CD4-positive, alpha-beta memory T cell (primary cell): ENCODE measurements around the gene ZFPM1. TPM values are rescaled to one million over a fixed set of nuclear protein-coding genes. Genes with fewer than 3 reads are reported as not detected.
A peak's percentile ranks its signal among the peaks of the same experiment; 100 is the strongest.

ENCODE experiments used
- CTCF ChIA-PET: fragments of 350-600 bp; sonication (Branson Sonifier 250); formaldehyde crosslinking; loops from one replicate; lab custom pipeline; 2021; ENCODE audit warnings: inconsistent platforms; ENCODE audit not compliant: partially characterized antibody; lab: Charles Lee
- POLR2A ChIA-PET: fragments of 350-600 bp; sonication (Branson Sonifier 250); formaldehyde crosslinking; loops from one replicate; lab custom pipeline; 2021; ENCODE audit not compliant: partially characterized antibody; lab: Charles Lee
- DNase-seq, 5 donors: peaks; one replicate each; pipeline versions ENCODE4 v3.0.0 to v3.0.0-alpha.2; 2020 to 2022; ENCODE audit warnings: mixed read lengths in 1 of 5
- H3K27ac ChIP-seq: one replicate; pipeline ENCODE4 v1.7.0; 2013; ENCODE audit warnings: low read depth, low read length
- H3K27me3 ChIP-seq: 2 replicates; pipeline ENCODE4 v1.7.0; 2013; ENCODE audit warnings: mild to moderate bottlenecking, low read length, moderate library complexity; ENCODE audit not compliant: insufficient read depth
- H3K36me3 ChIP-seq: 2 replicates; pipeline ENCODE4 v1.7.0; 2013; ENCODE audit warnings: mild to moderate bottlenecking, low read length, moderate library complexity; ENCODE audit not compliant: insufficient read depth
- H3K4me1 ChIP-seq: 2 replicates; pipeline ENCODE4 v1.7.0; 2013; ENCODE audit warnings: mild to moderate bottlenecking, low read length, moderate library complexity; ENCODE audit not compliant: insufficient read depth
- H3K4me3 ChIP-seq, 2 donors: one replicate each; pipeline ENCODE4 v1.7.0; 2013; ENCODE audit warnings: low read length in 2 of 2, mild to moderate bottlenecking in 1 of 2
- H3K9me3 ChIP-seq, 2 donors: one replicate each; pipeline ENCODE4 v1.7.0; 2013; ENCODE audit warnings: low read length in 2 of 2, control low read depth in 1 of 2; ENCODE audit not compliant: control insufficient read depth in 1 of 2
- H3K27ac Mint-ChIP-seq, 7 donors: one replicate each; pipeline ENCODE4 v1.8.0; 2020 to 2021; ENCODE audit warnings: mixed read lengths in 7 of 7, mild to moderate bottlenecking in 6 of 7, inconsistent platforms in 3 of 7, moderate library complexity in 3 of 7
- H3K27me3 Mint-ChIP-seq, 2 donors: one replicate each; pipeline ENCODE4 v1.8.0; 2020 to 2021; ENCODE audit warnings: mixed read lengths in 2 of 2
- H3K36me3 Mint-ChIP-seq, 2 donors: one replicate each; pipeline ENCODE4 v1.8.0; 2020 to 2021; ENCODE audit warnings: mixed read lengths in 2 of 2, inconsistent platforms in 1 of 2, mild to moderate bottlenecking in 1 of 2
- H3K4me1 Mint-ChIP-seq, 4 donors: one replicate each; pipeline ENCODE4 v1.8.0; 2020 to 2021; ENCODE audit warnings: mixed read lengths in 4 of 4, mild to moderate bottlenecking in 1 of 4
- H3K4me3 Mint-ChIP-seq, 8 donors: one replicate each; pipeline ENCODE4 v1.8.0; 2020 to 2021; ENCODE audit warnings: mixed read lengths in 8 of 8, mild to moderate bottlenecking in 7 of 8, moderate library complexity in 6 of 8, inconsistent platforms in 3 of 8
- H3K9me3 Mint-ChIP-seq, 8 donors: one replicate each; pipeline ENCODE4 v1.8.0; 2020 to 2021; ENCODE audit warnings: mixed read lengths in 8 of 8, mild to moderate bottlenecking in 5 of 8, inconsistent platforms in 3 of 8, moderate library complexity in 1 of 8
- intact Hi-C: fragments of 100-400 bp; cut with micrococcal nuclease; formaldehyde crosslinking; loops from one replicate; pipeline ENCODE4 v1.15.1; 2023
- polyA plus RNA-seq, 2 donors: library from polyadenylated mRNA; unstranded; fragments of 300-500 nt; fragmentation: Illumina TruSeq; gene quantifications; one replicate each; pipeline ENCODE4 v1.2.3, GENCODE V29; 2021
- total RNA-seq, 2 experiments: library from RNA; stranded (reverse); gene quantifications; one replicate each; pipeline ENCODE4 v1.2.3, GENCODE V29; 2021

Gene ZFPM1
- total and polyA plus RNA-seq, 4 experiments from 2014 or later, result 0.07 to 20.5 (median 9.7) TPM

- DNase-seq, result peak; percentile 40 to 86 (median 44)
- Mint-ChIP-seq H3K27ac (peak overlapping the region; percentile 88 to 98 (median 95)), H3K27me3 (no peaks in the 10 kb centered on the region), H3K9me3 (no peaks in the 10 kb centered on the region), H3K4me1 (peaks cover 17 to 64% (median 43%) of the 10 kb centered on the region in 4 donors), H3K4me3 (peak overlapping the region; percentile 82 to 89 (median 86)), H3K36me3 (peaks cover 0 to 19% of the 10 kb centered on the region in 2 donors)
- CTCF ChIA-PET, result interaction anchor here (0.7 to 1.7 kb wide), 4 partner anchors 9 to 163 kb away, joined by 3 to 5 read pairs (median 3); no protein-coding TSS in a partner anchor
- H3K9me3 ChIP-seq, result no peaks in the 10 kb centered on the region
- H3K4me3 ChIP-seq, result peak overlapping the region; percentile 36 to 69
- H3K27me3 ChIP-seq, result no peaks in the 10 kb centered on the region
- H3K36me3 ChIP-seq, result no peaks in the 10 kb centered on the region
- intact Hi-C loops, result loop anchor here (2.0 to 5.0 kb wide), 4 partner anchors 22 to 401 kb away; partner anchors contain the start of genes GALNS and TRAPPC2L
- POLR2A ChIA-PET, result interaction anchor here (1.1 to 2.6 kb wide), 6 partner anchors 8 to 77 kb away, joined by 3 to 16 read pairs (median 8); no protein-coding TSS in a partner anchor
- H3K27ac ChIP-seq, result peak overlapping the region; percentile 80
- H3K4me1 ChIP-seq, result peaks cover 59% of the 10 kb centered on the region
Measured at GRCh38 chr16:88456356-88457292, 3.5 kb downstream of the ZFPM1 start.

GRCh38 chr16:88458039-88458772, 5.1 kb downstream of the ZFPM1 start:
- H3K27me3 Mint-ChIP-seq, result no peaks in the 10 kb centered on the region
- H3K36me3 Mint-ChIP-seq, result peaks cover 0 to 12% of the 10 kb centered on the region in 2 donors
- peak overlapping the region in 1 of 8 donors; percentile 26 for H3K4me3 Mint-ChIP-seq
- POLR2A ChIA-PET, result no interaction called here
- H3K27me3 ChIP-seq, result no peaks in the 10 kb centered on the region
- H3K9me3 Mint-ChIP-seq, result no peaks in the 10 kb centered on the region
- no peak overlapping the region for H3K27ac ChIP-seq
- intact Hi-C loops, result loop anchor here (5.0 kb wide), 3 partner anchors 69 to 399 kb away; partner anchors contain the start of genes GALNS and TRAPPC2L
- H3K9me3 ChIP-seq, result no peaks in the 10 kb centered on the region
- DNase-seq, result no peak
- no peaks in the 10 kb centered on the region for H3K36me3 ChIP-seq
- H3K4me1 ChIP-seq, result peaks cover 65% of the 10 kb centered on the region
- peaks cover 15 to 63% (median 42%) of the 10 kb centered on the region in 4 donors for H3K4me1 Mint-ChIP-seq
- CTCF ChIA-PET, result interaction anchor here (1.1 to 1.5 kb wide), 2 partner anchors 21 to 161 kb away, joined by 3 read pairs; no protein-coding TSS in a partner anchor
- no peak overlapping the region for H3K4me3 ChIP-seq
- peak overlapping the region in 4 of 7 donors; percentile 30 to 97 (median 67) for H3K27ac Mint-ChIP-seq

GRCh38 chr16:88458773-88459235, 5.7 kb downstream of the ZFPM1 start:
- no peaks in the 10 kb centered on the region for H3K9me3 ChIP-seq
- H3K27ac ChIP-seq, result no peak overlapping the region
- no peaks in the 10 kb centered on the region for H3K9me3 Mint-ChIP-seq
- H3K36me3 ChIP-seq, result no peaks in the 10 kb centered on the region
- ChIA-PET CTCF (no interaction called here), POLR2A (no interaction called here)
- no peaks in the 10 kb centered on the region for H3K27me3 Mint-ChIP-seq
- intact Hi-C loops, result loop anchor here (5.0 kb wide), 3 partner anchors 68 to 398 kb away; partner anchors contain the start of genes GALNS and TRAPPC2L
- H3K4me1 ChIP-seq, result peaks cover 71% of the 10 kb centered on the region
- no peak overlapping the region for H3K4me3 ChIP-seq
- peaks cover 15 to 69% (median 47%) of the 10 kb centered on the region in 4 donors for H3K4me1 Mint-ChIP-seq
- peak overlapping the region in 4 of 7 donors; percentile 31 to 74 (median 66) for H3K27ac Mint-ChIP-seq
- H3K27me3 ChIP-seq, result no peaks in the 10 kb centered on the region
- H3K4me3 Mint-ChIP-seq, result peak overlapping the region in 2 of 8 donors; percentile 21 to 35
- peak in 1 of 5 donors; percentile 9 for DNase-seq
- H3K36me3 Mint-ChIP-seq, result peaks cover 0 to 12% of the 10 kb centered on the region in 2 donors

- Histone ChIP-seq H3K27ac (no peak overlapping the region), H3K4me1 (peaks cover 78% of the 10 kb centered on the region), H3K9me3 (no peaks in the 10 kb centered on the region), H3K4me3 (no peak overlapping the region), H3K27me3 (no peaks in the 10 kb centered on the region), H3K36me3 (no peaks in the 10 kb centered on the region)
- DNase-seq, result peak in 1 of 5 donors; percentile 12
- Mint-ChIP-seq H3K27ac (peak overlapping the region in 5 of 7 donors; percentile 31 to 74 (median 62)), H3K27me3 (no peaks in the 10 kb centered on the region), H3K4me1 (peaks cover 18 to 74% (median 50%) of the 10 kb centered on the region in 4 donors), H3K36me3 (peaks cover 0 to 11% of the 10 kb centered on the region in 2 donors), H3K9me3 (no peaks in the 10 kb centered on the region), H3K4me3 (peak overlapping the region in 1 of 8 donors; percentile 21)
- intact Hi-C loops, result loop anchor here (5.0 kb wide), 3 partner anchors 68 to 398 kb away; partner anchors contain the start of genes GALNS and TRAPPC2L
- POLR2A ChIA-PET, result no interaction called here
- CTCF ChIA-PET, result no interaction called here
Measured at GRCh38 chr16:88459366-88460073, 6.4 kb downstream of the ZFPM1 start.

- ChIA-PET CTCF (no interaction called here), POLR2A (no interaction called here)
- DNase-seq, result no peak
- peaks cover 19 to 82% (median 52%) of the 10 kb centered on the region in 4 donors for H3K4me1 Mint-ChIP-seq
- H3K4me3 Mint-ChIP-seq, result no peak overlapping the region
- no peaks in the 10 kb centered on the region for H3K9me3 Mint-ChIP-seq
- peaks cover 0 to 6% of the 10 kb centered on the region in 2 donors for H3K36me3 Mint-ChIP-seq
- no peaks in the 10 kb centered on the region for H3K9me3 ChIP-seq
- H3K27me3 Mint-ChIP-seq, result no peaks in the 10 kb centered on the region
- H3K36me3 ChIP-seq, result no peaks in the 10 kb centered on the region
- peak overlapping the region in 4 of 7 donors; percentile 13 to 70 (median 41) for H3K27ac Mint-ChIP-seq
- intact Hi-C loops, result no loop called here
- no peak overlapping the region for H3K27ac ChIP-seq
- no peak overlapping the region for H3K4me3 ChIP-seq
- peaks cover 89% of the 10 kb centered on the region for H3K4me1 ChIP-seq
- H3K27me3 ChIP-seq, result no peaks in the 10 kb centered on the region
Measured at GRCh38 chr16:88460496-88461330, 7.6 kb downstream of the ZFPM1 start.
